ENCODE measurements around the gene KRTAP19-1.

DNA sequence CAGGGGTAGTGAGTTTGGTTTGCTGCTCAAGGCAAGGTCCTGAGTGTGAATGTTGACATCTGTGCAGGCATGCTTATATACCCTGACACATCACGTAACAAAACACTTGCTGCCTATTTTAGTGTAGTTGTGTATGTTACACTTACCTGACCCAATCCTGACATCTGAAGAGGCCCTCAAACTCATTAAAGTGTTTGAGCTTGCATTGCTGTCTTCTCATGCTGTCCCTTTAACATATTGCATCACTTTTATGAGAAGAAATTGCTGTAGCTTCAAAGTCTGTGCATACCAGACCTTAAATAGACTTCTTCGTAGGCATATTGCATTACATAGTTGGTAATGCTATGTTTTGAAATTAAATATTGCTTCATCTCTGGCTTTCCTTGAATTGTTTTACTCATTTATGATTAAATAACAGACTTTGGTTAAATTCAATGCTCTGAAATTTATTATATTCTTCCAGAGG, 11.8 kb upstream of the KRTAP19-1 start, which contains the start of gene KRTAP19-3:
- TF ChIP-seq, protein P1, sequence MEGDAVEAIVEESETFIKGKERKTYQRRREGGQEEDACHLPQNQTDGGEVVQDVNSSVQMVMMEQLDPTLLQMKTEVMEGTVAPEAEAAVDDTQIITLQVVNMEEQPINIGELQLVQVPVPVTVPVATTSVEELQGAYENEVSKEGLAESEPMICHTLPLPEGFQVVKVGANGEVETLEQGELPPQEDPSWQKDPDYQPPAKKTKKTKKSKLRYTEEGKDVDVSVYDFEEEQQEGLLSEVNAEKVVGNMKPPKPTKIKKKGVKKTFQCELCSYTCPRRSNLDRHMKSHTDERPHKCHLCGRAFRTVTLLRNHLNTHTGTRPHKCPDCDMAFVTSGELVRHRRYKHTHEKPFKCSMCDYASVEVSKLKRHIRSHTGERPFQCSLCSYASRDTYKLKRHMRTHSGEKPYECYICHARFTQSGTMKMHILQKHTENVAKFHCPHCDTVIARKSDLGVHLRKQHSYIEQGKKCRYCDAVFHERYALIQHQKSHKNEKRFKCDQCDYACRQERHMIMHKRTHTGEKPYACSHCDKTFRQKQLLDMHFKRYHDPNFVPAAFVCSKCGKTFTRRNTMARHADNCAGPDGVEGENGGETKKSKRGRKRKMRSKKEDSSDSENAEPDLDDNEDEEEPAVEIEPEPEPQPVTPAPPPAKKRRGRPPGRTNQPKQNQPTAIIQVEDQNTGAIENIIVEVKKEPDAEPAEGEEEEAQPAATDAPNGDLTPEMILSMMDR (IDR thresholded peaks at IDR 0.05), result no peak
- TF ChIP-seq POLR2A (IDR thresholded peaks at IDR 0.05), result no peak
